ENCODE measurements around the gene CFDP1. TPM values are rescaled to one million over a fixed set of nuclear protein-coding genes. Genes with fewer than 3 reads are reported as not detected.
A peak's percentile ranks its signal among the peaks of the same experiment; 100 is the strongest.

The CFDP1 gene
- polyA plus RNA-seq, 1 donor (not counting 4 experiments of a cell fraction or from before 2014, with no cell fraction given), result 42.1 TPM

- H3K9ac ChIP-seq (ENCODE audit: control insufficient read depth, extremely low read depth, insufficient read depth, low read length), result peak overlapping the region; percentile 62
- H3K4me3 ChIP-seq (ENCODE audit: control insufficient read depth in 2 of 3, extremely low read depth in 1 of 3, insufficient read depth in 2 of 3, low read depth in 1 of 3, low read length in 3 of 3), result peak overlapping the region in 2 of 3 experiments; percentile 12 to 41
- dilution Hi-C loops (cut with MboI; ENCODE audit: extremely low pct_ligation_motif_present, low sequenced_read_pairs), result no loop called here
These were observed 12.1 kb downstream of the CFDP1 start for GRCh38 chr16:75420987-75421819.

GRCh38 chr16:75416904-75417565 is 16.3 kb downstream of the CFDP1 start:
- H3K36me3 ChIP-seq (ENCODE audit: control insufficient read depth in 2 of 2, extremely low read depth in 1 of 2, insufficient read depth in 2 of 2, low read length in 2 of 2), result peaks cover 4 to 6% of the 10 kb centered on the region in 2 experiments
- TF ChIP-seq EZH2 (IDR thresholded peaks at IDR 0.05; ENCODE audit: low read length) (no peak), CTCF (optimal IDR thresholded peaks at IDR 0.05 in 1 of 3, IDR thresholded peaks at IDR 0.05 in 1 of 3, conservative IDR thresholded peaks at IDR 0.05 in 1 of 3; ENCODE audit: extremely low read depth in 1 of 3, insufficient read depth in 2 of 3, low read length in 3 of 3) (no peak)
- no peak overlapping the region for H3K27ac ChIP-seq (ENCODE audit: control insufficient read depth, insufficient read depth, low read length)
- no peaks in the 10 kb centered on the region for H3K9me3 ChIP-seq (ENCODE audit: control insufficient read depth, low read depth, low read length)
- H3K4me3 ChIP-seq (ENCODE audit: control insufficient read depth in 2 of 3, extremely low read depth in 1 of 3, insufficient read depth in 2 of 3, low read depth in 1 of 3, low read length in 3 of 3), result no peak overlapping the region
- FAIRE-seq, result no peak
- DNase-seq (ENCODE audit: low read depth, low spot score), result no peak
- H3K27me3 ChIP-seq (ENCODE audit: control insufficient read depth, extremely low read depth, insufficient read depth, low read length), result no peaks in the 10 kb centered on the region
- H3K4me1 ChIP-seq (ENCODE audit: control insufficient read depth, extremely low read depth, insufficient read depth, low read length), result peaks cover 9% of the 10 kb centered on the region
- H3K9ac ChIP-seq (ENCODE audit: control insufficient read depth, extremely low read depth, insufficient read depth, low read length), result no peak overlapping the region
- H2AFZ ChIP-seq (ENCODE audit: control insufficient read depth, low read length), result no peak overlapping the region
- H3K4me2 ChIP-seq (ENCODE audit: control insufficient read depth, extremely low read depth, insufficient read depth, low read depth, low read length), result no peak overlapping the region
- dilution Hi-C loops (cut with MboI; ENCODE audit: extremely low pct_ligation_motif_present, low sequenced_read_pairs), result no loop called here
- peaks cover 67% of the 10 kb centered on the region for H3K79me2 ChIP-seq (ENCODE audit: control insufficient read depth, insufficient read depth, low read length)
- no peaks in the 10 kb centered on the region for H3K9me1 ChIP-seq (ENCODE audit: control insufficient read depth, extremely low read depth, insufficient read depth, low read length)
- no peaks in the 10 kb centered on the region for H4K20me1 ChIP-seq (ENCODE audit: control insufficient read depth, extremely low read depth, insufficient read depth, low read length)

More at GRCh38 chr16:75420987-75421819, 12.1 kb downstream of the CFDP1 start:
- Histone ChIP-seq H3K36me3 (ENCODE audit: control insufficient read depth in 2 of 2, extremely low read depth in 1 of 2, insufficient read depth in 2 of 2, low read length in 2 of 2) (no peaks in the 10 kb centered on the region), H4K20me1 (ENCODE audit: control insufficient read depth, extremely low read depth, insufficient read depth, low read length) (no peaks in the 10 kb centered on the region), H3K27me3 (ENCODE audit: control insufficient read depth, extremely low read depth, insufficient read depth, low read length) (no peaks in the 10 kb centered on the region), H2AFZ (ENCODE audit: control insufficient read depth, low read length) (peak overlapping the region; percentile 41), H3K27ac (ENCODE audit: control insufficient read depth, insufficient read depth, low read length) (peak overlapping the region; percentile 47), H3K9me1 (ENCODE audit: control insufficient read depth, extremely low read depth, insufficient read depth, low read length) (no peaks in the 10 kb centered on the region), H3K9me3 (ENCODE audit: control insufficient read depth, low read depth, low read length) (no peaks in the 10 kb centered on the region), H3K4me1 (ENCODE audit: control insufficient read depth, extremely low read depth, insufficient read depth, low read length) (peaks cover 9% of the 10 kb centered on the region), H3K4me2 (ENCODE audit: control insufficient read depth, extremely low read depth, insufficient read depth, low read depth, low read length) (peak overlapping the region; percentile 80), H3K79me2 (ENCODE audit: control insufficient read depth, insufficient read depth, low read length) (peaks cover 84% of the 10 kb centered on the region)
- TF ChIP-seq EZH2 (IDR thresholded peaks at IDR 0.05; ENCODE audit: low read length) (no peak), CTCF (optimal IDR thresholded peaks at IDR 0.05 in 1 of 3, IDR thresholded peaks at IDR 0.05 in 1 of 3, conservative IDR thresholded peaks at IDR 0.05 in 1 of 3; ENCODE audit: extremely low read depth in 1 of 3, insufficient read depth in 2 of 3, low read length in 3 of 3) (no peak)
- FAIRE-seq, result peak; percentile 53
- no peak for DNase-seq (ENCODE audit: low read depth, low spot score)

Measured in keratinocyte (primary cell).